ENCODE data around the gene KCNH1.

The KCNH1 gene

DNA sequence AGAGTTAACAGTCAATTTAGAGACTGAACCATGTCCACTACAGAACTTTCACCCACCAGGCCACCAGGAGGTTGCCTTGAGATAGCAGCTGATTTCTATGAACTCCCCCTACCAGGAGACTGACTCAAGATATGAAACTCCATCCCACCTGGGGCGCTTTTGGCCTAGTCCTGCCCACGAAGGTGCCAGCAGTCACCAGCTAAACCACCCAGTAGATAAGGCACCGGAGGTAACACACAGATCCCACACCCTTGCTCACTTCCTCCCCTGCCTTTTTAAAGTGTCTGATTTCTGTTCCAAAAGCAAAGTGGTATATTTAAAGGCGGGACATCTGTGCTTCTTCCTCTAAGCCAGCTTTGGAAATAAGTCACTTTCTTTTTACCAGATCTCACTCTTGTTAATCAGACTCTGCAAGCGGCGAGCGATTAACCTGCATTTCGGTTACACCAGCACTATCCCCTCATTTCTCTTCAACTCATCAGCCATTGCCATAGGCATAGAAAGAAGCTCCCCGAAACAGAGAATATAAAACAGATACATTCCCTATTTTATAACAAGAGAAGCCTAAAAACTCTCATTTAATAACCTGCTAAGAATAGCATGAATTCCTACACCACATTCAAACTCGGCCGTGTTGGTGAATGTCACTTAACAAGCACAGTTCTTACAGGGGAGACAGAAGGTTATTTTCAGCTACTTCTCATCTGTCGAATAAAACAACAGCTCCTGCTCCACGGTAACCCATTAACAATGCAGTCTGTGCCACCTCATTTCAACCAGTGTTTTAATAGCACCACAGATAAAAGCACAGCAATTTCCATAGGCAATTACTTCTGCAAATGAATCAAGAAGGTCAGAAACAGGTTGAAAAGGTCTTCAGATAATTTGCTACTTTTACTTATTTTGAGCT, 318.1 kb downstream of the KCNH1 start:
- no peak for DNase-seq (ENCODE audit: low read depth in 1 of 2, low spot score in 1 of 2)

DNA sequence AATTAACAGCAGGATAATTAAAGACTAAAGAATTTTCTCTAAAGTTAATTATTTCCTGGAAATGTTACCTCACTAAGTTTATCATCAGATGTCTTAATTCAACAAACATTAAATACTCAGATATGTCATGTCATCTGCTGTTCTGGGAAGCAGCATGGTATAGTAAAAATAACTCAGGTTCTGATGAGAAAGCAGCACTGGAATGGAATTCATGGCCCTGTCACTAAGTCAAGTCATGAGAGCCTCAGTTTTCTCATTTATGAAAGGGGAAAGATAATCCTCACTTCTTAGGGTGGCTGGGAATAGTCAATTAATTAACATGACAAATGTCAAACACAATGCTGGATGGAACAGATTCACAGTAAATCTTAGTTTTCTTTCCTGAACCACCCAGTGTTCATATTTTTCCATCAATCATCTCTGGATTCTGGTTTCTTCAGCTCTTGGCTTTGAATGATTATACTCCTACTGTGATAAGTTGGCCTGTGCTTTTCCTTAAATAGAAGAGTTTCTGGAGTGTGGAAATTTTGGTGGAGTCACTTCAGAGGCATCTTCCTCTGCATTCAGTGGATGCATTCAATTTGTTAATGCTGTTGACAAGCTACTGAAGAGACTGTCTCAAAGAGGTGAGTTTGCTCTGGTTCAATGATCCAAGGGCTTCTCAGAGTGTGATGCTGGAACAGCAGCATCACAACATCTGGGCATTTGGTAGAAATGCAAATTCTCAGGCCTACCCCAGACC, 319.4 kb downstream of the KCNH1 start:
- no peak for DNase-seq (ENCODE audit: low read depth in 1 of 2, low spot score in 1 of 2)

DNA sequence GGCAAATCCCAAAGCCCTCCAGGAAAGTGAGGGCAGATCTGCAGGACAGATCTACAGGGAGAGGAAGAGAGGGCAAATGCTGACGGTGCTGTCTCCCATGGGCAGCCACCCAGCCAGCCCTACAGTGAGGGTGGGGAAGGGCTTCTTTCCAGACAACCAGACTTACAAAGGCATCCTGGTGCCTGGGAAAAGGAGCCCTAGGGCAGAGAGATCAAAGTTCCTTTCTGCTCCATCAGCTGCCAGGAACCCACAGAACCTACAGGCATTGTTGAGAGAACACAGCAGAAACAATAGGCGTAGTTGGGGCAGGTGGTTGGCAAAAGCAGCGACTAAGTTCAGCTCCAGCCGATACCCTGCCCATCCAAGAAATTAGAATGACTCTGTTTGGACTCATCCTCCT, 332.4 kb downstream of the KCNH1 start:
- no peak for DNase-seq (ENCODE audit: low read depth in 1 of 2, low spot score in 1 of 2)

DNA sequence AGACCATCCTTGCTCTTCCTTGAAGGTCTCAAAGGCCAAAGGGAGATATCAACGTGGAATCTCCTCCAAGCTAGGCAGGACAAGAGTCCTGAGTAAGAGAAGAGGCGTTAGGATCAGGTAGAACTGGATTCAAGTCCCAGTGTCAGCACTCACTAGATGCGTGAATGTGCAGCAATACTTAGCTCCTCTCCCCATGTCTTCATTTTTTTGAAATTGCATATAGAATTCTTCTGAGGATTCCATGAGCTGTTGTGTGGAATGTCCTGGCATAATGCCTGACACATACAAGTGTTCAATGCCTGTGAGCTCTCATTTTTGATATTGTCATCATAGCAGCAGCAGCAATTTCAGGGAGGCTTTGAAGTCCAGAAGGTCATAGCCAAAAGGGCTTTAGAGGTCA, 333.2 kb downstream of the KCNH1 start:
- no peak for DNase-seq (ENCODE audit: low read depth in 1 of 2, low spot score in 1 of 2)

DNA sequence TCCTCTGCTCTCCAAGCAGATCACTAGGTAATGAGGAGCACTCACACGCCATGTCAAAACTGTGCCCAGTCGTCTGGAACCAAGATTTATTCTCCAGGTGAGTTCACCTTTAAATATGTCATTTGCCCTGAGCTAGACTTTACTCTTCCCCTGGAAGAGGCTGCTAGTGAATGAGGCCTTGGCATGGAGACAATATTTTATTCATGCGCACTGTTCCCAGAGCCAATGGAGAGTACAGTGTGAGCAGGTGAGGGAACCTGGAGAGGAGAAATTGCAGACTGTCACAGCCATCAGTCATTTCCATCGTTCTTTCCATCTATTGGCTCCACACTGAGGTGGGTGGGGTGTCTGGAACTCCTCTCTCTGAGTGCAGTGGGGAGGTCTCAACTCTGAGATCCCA, 333.6 kb downstream of the KCNH1 start:
- DNase-seq (ENCODE audit: low read depth in 1 of 2, low spot score in 1 of 2): no peak

DNA sequence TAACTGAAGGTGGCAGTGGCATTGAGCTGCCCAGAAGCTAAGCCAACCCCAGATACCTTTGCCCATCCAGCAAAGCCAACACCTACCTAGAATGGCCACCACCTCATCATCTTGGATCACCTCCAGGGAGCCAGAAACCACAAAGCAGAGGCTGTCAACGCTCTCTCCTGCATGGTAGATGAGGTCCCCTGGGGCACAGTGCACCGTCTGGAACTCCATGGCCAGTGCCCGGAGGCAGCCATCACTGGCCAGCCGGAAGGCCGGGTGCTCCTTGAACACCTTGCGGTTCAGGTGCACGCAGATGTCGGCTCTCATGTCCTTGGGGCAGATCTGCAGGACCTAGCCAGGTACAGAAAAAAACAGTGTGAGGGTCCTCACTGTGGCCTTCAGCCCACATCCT, 336.5 kb downstream of the KCNH1 start:
- DNase-seq (ENCODE audit: low read depth in 1 of 2, low spot score in 1 of 2): no peak

DNA sequence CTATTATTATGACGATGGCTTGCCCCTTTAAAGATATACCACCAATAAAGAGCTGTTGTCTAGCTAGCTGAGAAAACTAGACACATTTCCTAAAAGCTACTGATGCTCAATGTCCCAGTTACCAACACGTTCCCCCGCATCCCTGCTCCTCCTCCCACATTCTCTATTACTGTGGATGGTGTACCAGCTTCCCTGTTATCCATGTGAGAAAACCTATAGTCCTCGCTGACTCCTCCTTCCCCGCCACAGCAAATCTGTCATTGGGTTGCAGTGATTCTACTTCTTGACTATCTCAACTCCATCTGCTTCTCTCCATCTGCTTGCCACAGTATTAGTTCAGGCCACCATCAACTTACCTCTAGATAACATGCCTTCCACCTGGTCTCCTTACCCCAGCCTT, 337.5 kb downstream of the KCNH1 start:
- DNase-seq (ENCODE audit: low read depth in 1 of 2, low spot score in 1 of 2): no peak

DNA sequence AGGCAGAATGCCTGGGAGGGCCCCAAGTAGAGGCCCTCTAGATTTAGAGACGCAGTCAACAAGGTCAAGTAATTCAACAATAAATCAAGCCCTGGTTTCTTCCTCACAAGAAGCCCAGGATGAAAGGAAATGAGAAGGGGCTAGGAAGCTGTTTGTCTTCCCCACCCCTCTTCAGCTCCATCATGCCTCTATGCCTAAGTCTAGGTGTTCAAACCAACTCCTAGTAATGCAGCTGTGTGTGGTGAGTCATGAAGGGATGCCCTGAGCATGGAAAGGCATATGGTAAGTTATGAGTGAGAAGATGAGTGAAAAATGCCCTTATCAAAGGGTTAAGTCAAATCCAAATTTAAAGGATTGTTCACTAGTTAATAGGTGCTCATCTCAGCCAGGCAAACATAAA, 339.5 kb downstream of the KCNH1 start:
- no peak for DNase-seq (ENCODE audit: low read depth in 1 of 2, low spot score in 1 of 2)

DNA sequence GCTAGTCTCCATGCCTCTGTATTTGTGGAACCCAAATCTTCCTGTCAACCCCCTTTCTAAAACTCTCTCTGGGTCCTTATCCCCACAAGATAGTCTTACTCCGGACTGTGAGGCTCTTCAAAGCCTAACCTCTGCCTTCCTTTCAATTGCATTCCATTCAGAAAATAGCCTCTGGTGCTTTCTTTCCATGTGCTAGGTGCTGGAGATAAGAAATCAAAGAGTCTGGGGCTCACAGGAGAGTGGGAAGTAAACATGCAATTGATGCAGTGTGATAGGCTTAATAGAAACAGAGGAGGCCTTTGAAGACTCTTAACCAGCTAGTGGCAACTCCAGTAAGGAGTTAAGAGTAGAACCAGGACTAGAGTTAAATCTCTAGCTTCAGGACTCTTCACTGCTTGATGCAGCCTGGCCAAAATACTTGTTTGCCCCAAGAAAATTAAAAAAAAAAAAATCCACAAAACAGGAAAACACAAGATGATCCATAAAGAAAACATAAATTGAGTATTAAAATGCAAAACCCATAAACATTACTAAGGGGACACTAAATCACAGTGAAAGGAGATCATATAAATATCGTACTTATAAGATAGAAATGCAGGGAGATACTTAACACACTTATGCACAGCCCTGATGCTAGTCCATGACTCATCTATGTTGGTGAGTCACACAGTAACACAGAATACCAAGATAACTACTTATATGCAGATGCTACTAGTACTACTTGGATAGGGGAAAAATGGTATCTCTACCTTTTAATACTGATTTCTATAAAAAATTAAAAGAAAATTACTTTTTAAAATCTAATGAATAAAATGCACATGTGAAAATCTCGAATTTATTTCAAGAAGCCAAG, 341.5 kb downstream of the KCNH1 start:
- DNase-seq (ENCODE audit: low read depth in 1 of 2, low spot score in 1 of 2): no peak

DNA sequence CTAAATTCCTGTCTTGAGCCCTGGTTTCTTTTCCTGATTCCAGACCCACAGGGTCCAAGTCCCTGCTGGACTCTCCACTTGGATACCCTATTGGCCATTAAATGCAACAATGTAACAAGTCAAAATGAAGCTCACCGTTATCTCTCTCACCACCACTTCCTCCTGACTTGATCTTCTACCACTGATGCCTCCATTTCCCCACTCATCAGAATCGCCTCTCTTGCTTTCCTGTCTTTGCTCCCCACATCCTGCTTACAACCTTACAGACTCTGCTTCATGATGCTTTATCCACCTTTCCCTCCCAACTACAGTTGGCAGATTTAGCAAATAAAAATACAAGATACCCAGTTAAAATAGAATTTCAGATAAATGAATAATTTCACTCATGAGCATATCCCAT, 343.8 kb downstream of the KCNH1 start:
- no peak for DNase-seq (ENCODE audit: low read depth in 1 of 2, low spot score in 1 of 2)

DNA sequence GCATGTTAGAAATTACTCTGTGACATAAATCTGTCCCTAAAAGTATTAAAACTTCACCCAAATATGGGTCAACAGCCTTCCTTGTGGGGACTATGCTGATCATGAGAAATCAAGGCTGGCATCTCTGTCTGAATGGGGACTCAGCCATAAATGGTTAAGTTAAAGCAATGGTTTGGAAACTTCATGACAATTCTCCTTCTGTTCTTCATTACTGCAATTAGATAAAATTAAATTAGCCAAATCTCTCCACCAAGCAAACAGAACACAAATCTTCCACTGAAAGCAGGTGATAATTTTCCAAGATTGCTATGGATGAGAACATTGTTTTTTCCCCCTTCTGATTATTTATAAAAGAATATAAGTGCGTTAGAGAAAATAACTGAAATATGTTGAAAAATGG, 346.1 kb downstream of the KCNH1 start:
- DNase-seq (ENCODE audit: low read depth in 1 of 2, low spot score in 1 of 2): no peak

DNA sequence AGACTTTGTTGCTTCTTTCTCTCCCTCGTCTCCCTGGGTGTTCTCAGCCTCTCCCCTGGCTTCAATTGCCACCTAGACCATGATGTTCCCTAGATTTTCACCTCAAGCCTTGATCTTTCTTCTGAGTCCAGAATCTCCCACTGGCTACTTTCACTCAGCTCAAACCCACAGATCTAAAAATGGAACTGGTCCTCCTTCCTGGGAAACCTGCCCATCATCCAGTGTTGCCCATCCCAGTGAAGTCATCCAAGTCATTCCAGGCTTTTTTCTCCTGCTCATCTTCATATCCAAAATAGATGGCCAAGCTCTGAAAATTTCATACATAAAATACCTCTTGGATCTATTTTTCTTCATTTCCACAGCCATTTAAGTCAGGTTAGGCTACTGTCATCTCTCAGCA, 347.4 kb downstream of the KCNH1 start:
- DNase-seq (ENCODE audit: low read depth in 1 of 2, low spot score in 1 of 2): no peak

DNA sequence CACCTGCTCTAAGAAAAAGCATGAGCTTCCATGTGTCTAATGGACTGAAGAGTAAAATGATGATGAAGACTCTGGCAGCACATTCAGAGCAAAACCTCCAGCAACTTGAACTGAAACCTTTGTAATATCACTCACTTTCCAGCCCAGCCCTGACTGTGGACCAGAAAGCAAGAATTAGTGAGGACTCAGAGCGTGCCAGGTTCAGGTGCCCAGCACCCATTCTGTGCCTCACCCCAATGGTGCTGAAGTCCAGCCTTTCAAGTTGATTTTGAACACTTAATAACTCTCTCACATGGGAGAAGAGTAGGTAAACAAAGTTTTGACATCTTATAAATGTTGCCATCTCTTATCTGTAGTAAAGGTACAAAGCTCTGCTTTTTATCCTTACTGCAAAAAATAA, 350.0 kb downstream of the KCNH1 start:
- no peak for DNase-seq (ENCODE audit: low read depth in 1 of 2, low spot score in 1 of 2)

DNA sequence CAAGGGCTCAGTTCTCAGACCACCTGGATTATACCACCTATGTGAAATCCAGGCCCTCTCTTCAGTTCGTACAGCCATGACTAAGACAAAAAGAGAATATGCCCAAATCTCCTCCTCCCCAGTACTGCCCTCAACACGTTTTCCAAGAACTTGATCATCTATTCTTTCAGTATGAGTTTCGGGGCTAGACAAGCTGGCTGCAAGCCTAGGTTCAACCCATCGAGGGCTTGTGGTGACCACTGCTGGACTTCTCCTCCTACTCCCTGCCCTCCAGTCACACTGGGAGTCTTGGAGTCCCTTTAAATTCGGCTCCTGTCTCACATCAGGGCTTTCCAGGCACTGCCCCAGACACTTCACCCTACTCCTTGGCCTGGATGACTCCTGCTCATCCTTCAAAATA, 352.3 kb downstream of the KCNH1 start:
- no peak for DNase-seq (ENCODE audit: low read depth in 1 of 2, low spot score in 1 of 2)

DNA sequence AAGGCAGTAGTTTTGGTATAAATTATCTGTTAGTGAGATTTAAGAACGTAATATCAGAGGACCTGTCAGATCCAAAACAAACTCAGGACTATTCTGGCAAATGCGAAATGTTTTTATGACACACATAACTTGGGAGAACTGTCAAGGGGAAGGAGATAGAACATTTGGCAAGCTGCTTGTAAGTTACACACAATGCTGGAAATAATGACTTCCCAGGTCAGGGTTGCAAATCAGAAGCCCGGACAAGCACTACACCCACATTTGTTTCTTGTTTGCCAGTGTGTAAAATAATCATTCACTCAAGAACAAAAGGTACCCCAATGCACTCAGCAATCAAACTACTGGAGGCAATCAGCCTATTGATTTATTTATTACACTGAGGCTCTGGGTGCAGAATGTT, 354.7 kb downstream of the KCNH1 start:
- DNase-seq (ENCODE audit: low read depth in 1 of 2, low spot score in 1 of 2): no peak

DNA sequence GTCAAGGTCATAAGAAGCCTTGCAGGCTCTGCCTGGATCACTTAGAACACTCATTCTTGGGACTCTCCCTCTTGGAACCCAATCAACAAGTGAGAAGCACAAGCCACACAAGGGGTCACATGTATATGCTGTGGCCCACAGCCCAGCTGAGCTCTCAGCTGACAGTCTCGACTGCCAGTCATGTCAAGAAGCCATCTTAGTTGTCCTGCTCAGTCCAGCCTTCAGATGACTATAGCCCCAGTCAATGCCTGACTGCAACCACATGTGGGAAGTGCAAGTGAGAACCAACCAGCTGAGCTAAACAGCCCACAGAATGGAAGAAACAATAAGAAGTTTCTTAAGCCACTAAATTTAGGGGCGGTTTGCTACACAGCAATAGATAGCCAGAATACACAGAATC, 356.0 kb downstream of the KCNH1 start:
- DNase-seq (ENCODE audit: low read depth in 1 of 2, low spot score in 1 of 2): no peak

DNA sequence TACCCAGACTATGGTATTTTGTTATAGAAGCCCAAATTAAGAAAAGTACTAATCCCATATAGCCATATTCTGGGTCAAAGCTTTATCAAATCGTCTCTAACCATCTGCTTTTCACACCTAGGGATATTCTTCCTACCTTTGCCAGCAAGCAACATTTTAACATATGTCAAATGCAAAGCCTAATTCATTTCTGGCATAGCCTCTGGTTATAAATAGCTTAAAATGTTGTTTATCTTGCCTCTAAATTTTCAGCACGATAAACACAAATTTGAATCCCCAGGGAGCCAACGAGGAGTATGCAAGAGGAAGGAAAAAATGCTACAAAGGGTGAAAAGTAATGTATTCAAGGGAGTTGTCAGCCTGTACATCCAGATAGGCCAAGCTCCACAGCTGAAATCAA, 357.2 kb downstream of the KCNH1 start:
- no peak for DNase-seq (ENCODE audit: low read depth in 1 of 2, low spot score in 1 of 2)

DNA sequence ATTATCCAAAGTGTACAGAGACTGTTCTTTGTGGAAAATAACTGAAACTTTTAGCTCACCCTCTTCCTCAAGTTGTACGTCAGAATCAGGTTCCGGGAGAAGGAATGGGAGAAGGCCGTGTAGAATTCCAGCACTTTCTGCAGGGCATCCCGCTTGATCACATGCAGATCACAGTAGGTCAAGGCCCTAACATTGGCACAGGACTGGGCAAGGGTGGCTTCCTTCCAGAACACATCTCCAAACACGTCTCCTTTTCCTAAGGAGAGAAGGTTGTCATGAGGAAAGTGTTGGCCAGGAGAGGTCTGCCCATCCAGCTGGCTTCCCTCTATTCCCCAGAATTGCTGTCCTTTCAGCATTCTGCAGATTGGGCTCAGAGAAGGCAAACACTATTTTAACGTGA, 358.7 kb downstream of the KCNH1 start:
- DNase-seq (ENCODE audit: low read depth in 1 of 2, low spot score in 1 of 2): no peak

DNA sequence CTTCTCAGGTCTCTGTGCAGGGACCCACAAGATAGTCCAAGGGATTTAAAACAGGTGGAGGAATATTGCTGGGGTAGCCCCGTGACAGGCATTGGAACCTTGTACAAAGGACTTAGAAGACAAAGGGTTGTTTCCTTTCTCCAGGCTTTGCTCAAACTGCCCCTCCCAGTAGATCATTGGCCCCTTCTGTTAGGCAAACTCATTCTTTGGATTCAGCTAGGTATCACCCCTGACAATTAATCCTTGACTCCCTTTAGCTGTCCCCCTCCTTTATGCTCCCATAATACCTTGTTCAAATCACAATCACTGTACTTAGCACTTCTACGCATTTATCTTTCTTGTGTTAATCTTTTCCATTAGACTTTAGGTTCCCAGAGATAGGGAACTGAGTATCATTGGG, 360.5 kb downstream of the KCNH1 start:
- DNase-seq (ENCODE audit: low read depth in 1 of 2, low spot score in 1 of 2): no peak

DNA sequence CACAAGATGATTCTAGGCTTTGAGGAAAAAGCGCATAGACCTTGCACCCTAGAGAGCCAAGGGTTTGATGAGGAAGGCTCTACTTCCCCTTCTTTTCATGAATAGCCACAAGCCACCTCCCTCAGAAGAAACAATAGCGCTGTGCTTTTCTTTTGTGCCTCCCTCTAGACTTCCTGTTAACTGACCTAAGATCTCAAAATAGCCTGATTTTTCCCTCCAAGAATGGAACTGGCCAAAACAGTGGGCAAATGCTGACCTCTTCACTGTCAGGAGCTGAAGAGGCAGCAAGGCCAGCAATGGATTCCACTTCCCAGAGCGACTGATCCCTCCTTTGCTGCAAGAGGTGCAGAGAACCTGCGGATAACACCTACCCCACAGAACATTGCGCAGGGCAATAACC, 362.8 kb downstream of the KCNH1 start:
- DNase-seq (ENCODE audit: low read depth in 1 of 2, low spot score in 1 of 2): no peak

DNA sequence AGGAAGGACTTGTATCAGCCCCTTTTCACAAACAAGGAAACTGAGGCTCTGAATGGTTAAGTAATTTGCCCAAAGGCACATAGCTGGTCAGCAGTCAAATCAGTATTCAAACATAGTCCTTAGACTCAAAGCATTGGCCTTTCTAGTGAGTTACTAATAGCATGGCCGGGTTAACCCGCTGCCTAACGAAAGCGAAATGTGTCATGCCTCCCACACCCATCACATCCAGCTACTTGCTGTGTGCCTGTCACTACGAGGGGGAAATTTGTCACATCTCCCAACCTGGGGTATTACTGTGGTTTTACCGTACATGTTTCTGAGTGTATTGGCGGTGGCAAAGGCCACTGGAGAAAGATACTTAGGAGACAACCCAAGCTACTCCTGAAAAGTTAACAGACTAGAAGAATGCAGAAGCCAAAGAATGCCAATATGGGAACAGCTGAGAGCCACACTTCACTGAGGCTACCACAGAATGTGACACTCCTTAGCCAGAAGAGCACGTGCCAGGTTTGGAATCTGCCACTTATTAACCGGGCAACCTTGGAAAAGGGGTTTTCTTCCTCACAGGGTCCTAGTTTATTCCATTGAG, 363.5 kb downstream of the KCNH1 start:
- DNase-seq (ENCODE audit: low read depth in 1 of 2, low spot score in 1 of 2): no peak

Measured in stimulated activated CD4-positive, alpha-beta T cell treated with anti-CD3 and anti-CD28 coated beads, Interleukin-15, amount 100 ng/mL, for 1 hour (primary cell).